Neural cell (in vitro differentiated cells): ENCODE data around the gene STARD6. TPM values are rescaled to one million over a fixed set of nuclear protein-coding genes. Genes with fewer than 3 reads are reported as not detected.

Experiments
- H2AFZ ChIP-seq: fragments of 200-600, 300-800 bp; sonication (generic), shearing (Covaris generic); 2 replicates; pipeline ENCODE4 v1.6.0; 2014; ENCODE audit warnings: low read depth, mild to moderate bottlenecking, antibody characterized with exemption, low read length, moderate library complexity
- H3F3A ChIP-seq: fragments of 200-600 bp; shearing (Covaris generic); 2 replicates; pipeline ENCODE4 v1.6.1; 2016; ENCODE audit warnings: mild to moderate bottlenecking, moderate library complexity, mixed read lengths, antibody characterized with exemption, low read length; ENCODE audit not compliant: insufficient read depth, poor library complexity, severe bottlenecking
- H3K27ac ChIP-seq: fragments of 200-600, 300-800 bp; sonication (generic), shearing (Covaris generic); 2 replicates; pipeline ENCODE4 v1.5.1; 2014; ENCODE audit warnings: mild to moderate bottlenecking, low read length, moderate library complexity
- H3K27me3 ChIP-seq: fragments of 300-800, 200-600 bp; sonication (generic), shearing (Covaris generic); 2 replicates; pipeline ENCODE4 v1.6.0; 2014; ENCODE audit warnings: mild to moderate bottlenecking, low read depth, low read length, moderate library complexity; ENCODE audit not compliant: insufficient read depth
- H3K36me3 ChIP-seq: fragments of 300-800, 200-600 bp; sonication (generic), shearing (Covaris generic); 2 replicates; pipeline ENCODE4 v1.5.1; 2014; ENCODE audit warnings: mild to moderate bottlenecking, antibody characterized with exemption, low read length, moderate library complexity; ENCODE audit not compliant: insufficient read depth
- H3K4me2 ChIP-seq: fragments of 300-800, 200-600 bp; sonication (generic), shearing (Covaris generic); 2 replicates; pipeline ENCODE4 v1.6.0; 2014; ENCODE audit warnings: mild to moderate bottlenecking, low read length
- H3K4me3 ChIP-seq: fragments of 300-800, 200-600 bp; sonication (generic), shearing (Covaris generic); 2 replicates; pipeline ENCODE4 v1.5.1; 2014; ENCODE audit warnings: mild to moderate bottlenecking, low read length, moderate library complexity
- H3K79me2 ChIP-seq: fragments of 200-600 bp; shearing (Covaris generic); replicated peaks from 2 replicates; pipeline ENCODE4 v1.6.0; 2014; ENCODE audit warnings: mild to moderate bottlenecking, low read length, moderate library complexity; ENCODE audit not compliant: insufficient read depth
- H3K9ac ChIP-seq: fragments of 300-800, 200-600 bp; sonication (generic), shearing (Covaris generic); 2 replicates; pipeline ENCODE4 v1.6.1; 2016; ENCODE audit warnings: mild to moderate bottlenecking, low read length, mixed read lengths
- H3K9me2 ChIP-seq: fragments of 200-600 bp; shearing (Covaris generic); 2 replicates; pipeline ENCODE4 v1.6.1; 2016; ENCODE audit warnings: mild to moderate bottlenecking, low read length, mixed read lengths; ENCODE audit not compliant: insufficient read depth
- H3K9me3 ChIP-seq: fragments of 200-600, 300-800 bp; sonication (generic), shearing (Covaris generic); 2 replicates; pipeline ENCODE4 v1.6.1; 2016; ENCODE audit warnings: mild to moderate bottlenecking, mixed run types, low read length, moderate library complexity, mixed read lengths
- H4K20me1 ChIP-seq: fragments of 200-600 bp; shearing (Covaris generic); 2 replicates; pipeline ENCODE4 v1.6.1; 2016; ENCODE audit warnings: mild to moderate bottlenecking, mixed run types; ENCODE audit not compliant: insufficient read depth
- CTCF ChIP-seq: fragments of 450-650 bp; IDR thresholded peaks from 2 replicates; pipeline ENCODE4 v1.5.1; 2014; ENCODE audit warnings: antibody characterized with exemption, mild to moderate bottlenecking, moderate library complexity; ENCODE audit not compliant: poor library complexity, severe bottlenecking
- EP300 ChIP-seq: fragments of 450-650 bp; conservative IDR thresholded peaks from 2 replicates; pipeline ENCODE4 v1.6.1; 2014; ENCODE audit warnings: antibody characterized with exemption, mild to moderate bottlenecking, moderate library complexity; ENCODE audit not compliant: poor library complexity, severe bottlenecking
- EZH2 ChIP-seq: fragments of 200-600, 300-800 bp; shearing (Covaris generic), sonication (generic); IDR thresholded peaks from 2 replicates; pipeline ENCODE4 v1.6.1; 2014; ENCODE audit warnings: antibody characterized with exemption, low read length, borderline replicate concordance, mild to moderate bottlenecking; ENCODE audit not compliant: insufficient read depth, poor library complexity, severe bottlenecking
- MXI1 ChIP-seq: fragments of 450-650 bp; conservative IDR thresholded peaks from 2 replicates; pipeline ENCODE4 v1.6.1; 2014; ENCODE audit warnings: antibody characterized with exemption, mild to moderate bottlenecking; ENCODE audit not compliant: poor library complexity, severe bottlenecking
- POLR2AphosphoS5 ChIP-seq: IDR thresholded peaks from 2 replicates; pipeline ENCODE4 v1.6.1; 2012
- RAD21 ChIP-seq: fragments of 450-650 bp; conservative IDR thresholded peaks from 2 replicates; pipeline ENCODE4 v1.6.1; 2014; ENCODE audit warnings: antibody characterized with exemption, mild to moderate bottlenecking, moderate library complexity
- REST ChIP-seq: IDR thresholded peaks from 2 replicates; pipeline ENCODE4 v1.6.1; 2012; ENCODE audit warnings: borderline replicate concordance
- SMC3 ChIP-seq: fragments of 450-650 bp; conservative IDR thresholded peaks from 2 replicates; pipeline ENCODE4 v1.6.1; 2014; ENCODE audit warnings: antibody characterized with exemption, mild to moderate bottlenecking, moderate library complexity; ENCODE audit not compliant: poor library complexity
- TAF1 ChIP-seq: IDR thresholded peaks from 2 replicates; pipeline ENCODE4 v1.6.1; 2012; ENCODE audit warnings: low read depth
- polyA plus RNA-seq: library from polyadenylated mRNA; depleted of rRNA; stranded (reverse); fragments of >200 nt; gene quantifications from 2 replicates; pipeline ENCODE4 v1.2.3, GENCODE V29; 2014
- small RNA-seq, 3 experiments: library from RNA; depleted of rRNA; stranded (forward); fragments of <200 nt; gene quantifications; one replicate each; pipeline ENCODE3, GENCODE V24; 2012

The STARD6 gene
- polyA plus RNA-seq, 1 donor from 2014 or later: not detected

- Histone ChIP-seq H2AFZ (no peak overlapping the region), H3K36me3 (no peaks in the 10 kb centered on the region), H3F3A (no peaks in the 10 kb centered on the region), H3K27ac (no peak overlapping the region), H3K79me2 (peaks cover 3% of the 10 kb centered on the region), H3K27me3 (no peaks in the 10 kb centered on the region), H4K20me1 (no peaks in the 10 kb centered on the region), H3K4me2 (no peak overlapping the region), H3K9ac (no peak overlapping the region), H3K9me3 (no peaks in the 10 kb centered on the region), H3K4me3 (no peak overlapping the region), H3K9me2 (no peaks in the 10 kb centered on the region)
- TF ChIP-seq CTCF: no peak
- no peak for TF ChIP-seq RAD21
- TF ChIP-seq SMC3: no peak
- TF ChIP-seq POLR2AphosphoS5: no peak
- no peak for TF ChIP-seq MXI1
- no peak for TF ChIP-seq REST
- TF ChIP-seq EZH2: no peak
- TF ChIP-seq EP300: no peak
- no peak for TF ChIP-seq TAF1
Measured at GRCh38 chr18:54277899-54278298, 79.8 kb downstream of the STARD6 start.

Small RNAs within 50 kb of the gene (small RNA-seq; reads per million reads assigned to genes)
- gene SNRPGP2: 0 to 0.26 (median 0) reads per million in 3 experiments

Other genes with a start within 250 kb of the STARD6 start
- gene MBD2, start 133.2 kb downstream of the STARD6 start, polyA plus RNA-seq: 16.4 and 20.5 TPM in 2 replicates
- 43.4 and 46.7 TPM in 2 replicates for gene POLI, start 88.3 kb downstream of the STARD6 start, polyA plus RNA-seq
- 2.2 and 2.3 TPM in 2 replicates for gene C18orf54, start within 50 bp of the STARD6 start, polyA plus RNA-seq
- not detected in 2 replicates for gene DYNAP, start 233.4 kb upstream of the STARD6 start, polyA plus RNA-seq